Adrenal gland (tissue), 5 donors: ENCODE results near the gene UBE2M.

Source experiments
- CTCF ChIP-seq, 6 experiments: fragments of 450-650 bp in 4 of 6; fragments of 200-600 bp in 2 of 6; sonication (generic) in 1 of 6; IDR thresholded peaks; 1 replicate in 5 of 6; 2 replicates in 1 of 6; pipeline versions ENCODE4 v1.5.1 to v1.8.0; 2016 to 2021; ENCODE audit warnings: antibody characterized with exemption in 6 of 6, mild to moderate bottlenecking in 2 of 6, moderate library complexity in 1 of 6
- POLR2A ChIP-seq, 2 donors: fragments of 450-650 bp; IDR thresholded peaks; one replicate each; pipeline ENCODE4 v1.6.1; 2017; ENCODE audit warnings: antibody characterized with exemption in 2 of 2, mild to moderate bottlenecking in 2 of 2, moderate library complexity in 1 of 2
- donor health status: DM: no; HTN: no; CAD: no.

GRCh38 chr19:58561373-58562121, 3.1 kb upstream of the UBE2M start:
- no peak for TF ChIP-seq CTCF (IDR thresholded peaks at IDR 0.05)
- no peak for TF ChIP-seq POLR2A (IDR thresholded peaks at IDR 0.05)
